Cardiac fibroblast (primary cell): ENCODE measurements around the gene ANO1.

Experiments
- DNase-seq, 2 donors: peaks; one replicate each; pipeline versions ENCODE4 v3.0.0 to v3.0.0-alpha.2; 2010; ENCODE audit warnings: low read depth in 2 of 2
- H3K4me3 ChIP-seq, 2 donors: replicated peaks in 1 of 2; 1 replicate in 1 of 2; 2 replicates in 1 of 2; pipeline ENCODE4 v1.5.1; 2011; ENCODE audit warnings: low read depth in 2 of 2, low read length in 2 of 2, mild to moderate bottlenecking in 2 of 2, moderate library complexity in 1 of 2
- TF ChIP-seq, protein P1 (sequence below): IDR thresholded peaks from one replicate; pipeline ENCODE4 v1.5.1; 2011; ENCODE audit warnings: low read depth, mild to moderate bottlenecking, low read length, inconsistent platforms

ANO1 gene

DNA sequence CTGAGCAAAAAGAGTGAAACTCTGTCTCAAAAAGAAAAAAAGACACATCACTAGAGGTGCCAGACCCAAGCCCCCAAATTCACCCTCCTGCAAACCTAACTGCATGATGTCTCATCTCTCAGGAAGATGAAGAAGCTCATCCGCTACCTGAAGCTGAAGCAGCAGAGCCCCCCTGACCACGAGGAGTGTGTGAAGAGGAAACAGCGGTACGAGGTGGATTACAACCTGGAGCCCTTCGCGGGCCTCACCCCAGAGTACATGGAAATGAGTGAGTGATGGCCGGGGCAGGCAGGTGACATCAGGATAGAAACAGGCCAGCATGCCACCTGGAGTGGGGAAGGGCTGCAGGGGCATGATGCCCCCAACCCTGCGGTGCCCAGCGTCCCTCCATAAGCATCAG, 89.0 kb downstream of the ANO1 start:
- no peak for DNase-seq
- H3K4me3 ChIP-seq, result no peak overlapping the region
- TF ChIP-seq, protein P1, sequence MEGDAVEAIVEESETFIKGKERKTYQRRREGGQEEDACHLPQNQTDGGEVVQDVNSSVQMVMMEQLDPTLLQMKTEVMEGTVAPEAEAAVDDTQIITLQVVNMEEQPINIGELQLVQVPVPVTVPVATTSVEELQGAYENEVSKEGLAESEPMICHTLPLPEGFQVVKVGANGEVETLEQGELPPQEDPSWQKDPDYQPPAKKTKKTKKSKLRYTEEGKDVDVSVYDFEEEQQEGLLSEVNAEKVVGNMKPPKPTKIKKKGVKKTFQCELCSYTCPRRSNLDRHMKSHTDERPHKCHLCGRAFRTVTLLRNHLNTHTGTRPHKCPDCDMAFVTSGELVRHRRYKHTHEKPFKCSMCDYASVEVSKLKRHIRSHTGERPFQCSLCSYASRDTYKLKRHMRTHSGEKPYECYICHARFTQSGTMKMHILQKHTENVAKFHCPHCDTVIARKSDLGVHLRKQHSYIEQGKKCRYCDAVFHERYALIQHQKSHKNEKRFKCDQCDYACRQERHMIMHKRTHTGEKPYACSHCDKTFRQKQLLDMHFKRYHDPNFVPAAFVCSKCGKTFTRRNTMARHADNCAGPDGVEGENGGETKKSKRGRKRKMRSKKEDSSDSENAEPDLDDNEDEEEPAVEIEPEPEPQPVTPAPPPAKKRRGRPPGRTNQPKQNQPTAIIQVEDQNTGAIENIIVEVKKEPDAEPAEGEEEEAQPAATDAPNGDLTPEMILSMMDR, result no peak

DNA sequence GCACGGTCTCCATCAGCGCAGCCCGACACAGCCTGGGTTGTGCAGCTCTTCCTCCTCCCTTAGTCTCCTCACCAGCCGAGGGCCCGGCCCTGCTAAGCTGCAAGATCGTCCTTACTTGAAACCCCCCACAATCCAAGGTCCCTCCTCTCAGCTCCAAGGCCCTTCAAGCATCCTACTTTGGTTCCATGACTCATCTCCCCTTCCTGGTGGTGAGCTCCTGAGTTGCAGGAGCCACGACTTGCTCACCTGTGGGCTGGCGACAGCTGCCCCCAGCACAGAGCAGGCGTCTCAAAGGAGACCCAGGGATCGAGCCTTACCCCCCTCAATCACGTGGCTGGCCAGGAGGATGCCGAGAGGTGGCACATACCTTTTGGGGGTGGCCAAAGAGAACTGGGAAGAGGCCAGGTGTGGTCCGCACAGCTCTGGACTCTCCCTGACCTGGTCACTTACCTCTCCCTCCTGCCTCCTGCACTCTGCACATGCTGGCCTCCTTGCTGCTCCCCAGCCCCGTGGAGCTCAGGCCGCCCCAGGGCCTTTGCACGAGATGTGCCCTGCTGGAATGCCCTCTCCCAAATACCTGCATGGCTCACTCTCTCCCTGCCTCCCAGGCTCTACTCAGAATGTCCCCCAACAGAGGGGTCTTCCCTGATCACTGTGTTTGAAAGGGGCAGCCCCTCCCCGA, 89.7 kb downstream of the ANO1 start:
- H3K4me3 ChIP-seq, result no peak overlapping the region
- TF ChIP-seq, protein P1, result no peak
- no peak for DNase-seq

DNA sequence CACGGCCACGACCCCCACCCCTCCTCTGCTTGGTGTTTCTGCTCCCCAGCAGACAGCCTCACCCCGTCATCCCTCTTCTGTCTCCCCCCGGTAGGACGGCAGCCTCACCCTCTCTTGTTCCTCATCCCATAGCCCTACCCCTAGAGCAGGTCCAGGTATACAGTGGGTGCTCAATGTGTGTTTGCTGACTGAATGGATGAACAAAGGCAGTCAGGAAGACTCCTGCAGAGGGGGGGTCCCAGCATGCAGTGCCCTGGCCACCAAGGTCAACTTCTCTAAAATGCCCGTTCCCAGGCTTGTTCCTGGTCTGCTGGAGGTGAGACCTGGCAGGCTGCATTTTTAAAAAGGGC, 90.3 kb downstream of the ANO1 start:
- no peak for DNase-seq
- TF ChIP-seq, protein P1, result no peak

DNA sequence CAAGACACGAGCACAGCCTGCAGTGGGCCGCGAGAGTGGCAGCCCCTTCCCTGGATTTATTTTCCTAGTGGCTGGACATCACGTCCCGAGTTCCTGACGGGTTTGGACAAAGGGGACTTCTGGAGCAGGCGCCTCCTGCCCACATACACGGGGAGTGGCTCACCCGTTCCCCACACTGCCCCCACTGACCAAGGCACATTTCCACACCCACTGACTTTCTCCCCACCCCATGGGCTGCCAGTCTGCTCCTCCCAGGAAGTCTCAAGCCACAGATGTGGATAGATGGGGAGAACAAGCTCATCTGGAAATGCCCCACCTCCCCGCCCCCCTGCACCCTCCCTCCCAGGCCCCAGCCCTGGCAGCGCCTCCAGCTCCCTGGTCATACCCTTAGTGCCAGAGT, 91.0 kb downstream of the ANO1 start:
- no peak overlapping the region for H3K4me3 ChIP-seq
- DNase-seq, result no peak
- TF ChIP-seq, protein P1, result no peak

More for the DNA sequence above, 90.3 kb downstream of the ANO1 start:
- H3K4me3 ChIP-seq, result no peak overlapping the region

DNA sequence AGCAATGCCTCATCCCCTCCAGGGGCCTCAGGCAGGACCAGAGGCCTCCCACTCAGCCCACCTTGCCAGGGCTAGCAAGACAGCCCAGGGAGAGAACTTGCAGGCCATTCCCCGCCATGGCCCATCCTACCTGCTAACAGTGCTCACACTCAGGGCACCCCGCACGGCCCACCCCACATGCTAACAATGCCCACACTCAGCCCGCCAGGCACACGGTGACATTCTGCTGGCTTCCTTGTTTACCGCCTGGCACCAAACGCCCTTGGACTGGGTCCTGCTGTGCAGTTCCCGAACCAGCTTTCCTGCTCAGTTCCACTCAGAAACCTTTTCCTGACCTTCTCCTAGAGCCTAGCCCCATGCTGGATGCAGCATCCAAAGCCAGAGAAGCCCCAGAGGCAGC, 91.5 kb downstream of the ANO1 start:
- H3K4me3 ChIP-seq, result no peak overlapping the region
- no peak for DNase-seq
- TF ChIP-seq, protein P1, result no peak

DNA sequence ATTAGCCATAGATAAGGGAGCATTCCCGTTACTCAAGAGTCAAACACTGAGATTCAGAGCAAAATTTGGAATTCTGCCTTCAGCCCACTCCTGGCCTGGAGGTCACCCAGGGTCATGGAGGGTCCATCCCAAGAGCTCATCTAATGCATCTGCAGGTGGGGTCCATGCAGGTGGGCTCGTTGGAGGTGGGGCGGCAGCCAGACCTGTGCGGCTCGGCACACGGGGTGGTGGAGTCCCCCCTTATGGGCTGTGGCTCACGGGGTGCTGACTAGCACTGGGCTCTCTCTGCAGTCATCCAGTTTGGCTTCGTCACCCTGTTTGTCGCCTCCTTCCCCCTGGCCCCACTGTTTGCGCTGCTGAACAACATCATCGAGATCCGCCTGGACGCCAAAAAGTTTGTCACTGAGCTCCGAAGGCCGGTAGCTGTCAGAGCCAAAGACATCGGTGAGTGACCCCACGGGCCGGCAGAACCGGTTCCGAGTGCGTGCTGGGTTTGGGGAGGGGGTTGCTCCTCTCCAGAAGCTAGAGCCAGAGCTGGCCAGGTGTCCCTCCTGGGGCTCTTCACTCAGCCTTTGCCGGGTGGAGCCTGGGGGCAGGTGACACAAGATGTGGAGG, 92.6 kb downstream of the ANO1 start:
- H3K4me3 ChIP-seq, result no peak overlapping the region
- no peak for DNase-seq
- TF ChIP-seq, protein P1, result no peak

DNA sequence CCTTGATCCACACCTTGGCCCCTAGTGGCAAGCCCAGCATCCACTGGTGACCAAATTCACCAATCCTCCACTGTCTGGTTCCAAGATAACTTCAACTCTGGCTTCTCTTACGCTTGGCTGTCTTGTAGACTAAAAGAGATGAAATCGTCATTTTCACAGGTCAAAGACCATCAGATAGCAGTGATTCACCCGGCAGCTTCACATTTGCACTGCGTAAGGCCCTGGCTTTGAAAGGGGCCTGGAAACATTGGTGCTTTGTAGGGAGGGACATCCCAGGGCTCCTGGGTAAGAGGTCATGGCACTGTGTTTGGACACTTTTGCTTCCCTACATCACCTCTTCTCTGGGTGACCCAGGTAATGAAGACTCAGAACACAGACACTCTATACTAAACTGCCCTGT, 94.9 kb downstream of the ANO1 start:
- DNase-seq, result peak in 1 of 2 donors; percentile 9
- TF ChIP-seq, protein P1, result no peak
- no peak overlapping the region for H3K4me3 ChIP-seq
